IMR-90 (cell line): ENCODE data around the gene PPP1R9A. TPM values are rescaled to one million over a fixed set of nuclear protein-coding genes. Genes with fewer than 3 reads are reported as not detected.

Source experiments
- ATAC-seq: fragments of 200-7000 bp; cut with Tn5 transposase; 2 replicates; pipeline ENCODE4 v1.9.1; 2020; ENCODE audit warnings: low read depth, mild to moderate bottlenecking, moderate library complexity
- BruUV-seq: library from RNA; stranded (reverse); fragments of 400-500 nt; replicated peaks from 2 replicates; lab custom pipeline; 2021; lab: Mats Ljungman, UMichigan
- CTCF ChIA-PET: fragments of 300-600 bp; formaldehyde crosslinking; extraction: SDS; loops from one replicate; lab custom pipeline; 2021; ENCODE audit warnings: antibody characterized with exemption; lab: Yijun Ruan, JAX
- POLR2A ChIA-PET: fragments of 300-600 bp; sonication (Branson Sonifier 250); formaldehyde crosslinking; loops from one replicate; lab custom pipeline; 2022; ENCODE audit warnings: antibody characterized with exemption; ENCODE audit not compliant: unreplicated experiment; lab: Charles Lee
- DNase-seq: peaks from one replicate; pipeline ENCODE4 v3.0.0; 2013
- H2AFZ ChIP-seq: replicated peaks from 2 replicates; pipeline ENCODE3; 2013; ENCODE audit warnings: low read length, mild to moderate bottlenecking; ENCODE audit not compliant: poor library complexity
- H2AK5ac ChIP-seq: 2 replicates; pipeline ENCODE4 v1.6.1; 2013; ENCODE audit warnings: low read depth, low read length, inconsistent platforms
- H2AK9ac ChIP-seq: replicated peaks from 2 replicates; pipeline ENCODE3; 2013; ENCODE audit warnings: mild to moderate bottlenecking, low read depth, low read length, moderate library complexity; ENCODE audit not compliant: poor library complexity
- H2BK120ac ChIP-seq: 2 replicates; pipeline ENCODE4 v1.6.1; 2013; ENCODE audit warnings: low read depth, low read length, inconsistent platforms
- H2BK15ac ChIP-seq: 3 replicates; pipeline ENCODE4 v1.6.1; 2013; ENCODE audit warnings: low read depth, low read length, inconsistent platforms
- H2BK20ac ChIP-seq: 2 replicates; pipeline ENCODE4 v1.6.1; 2013; ENCODE audit warnings: low read depth, mild to moderate bottlenecking, inconsistent platforms, low read length, moderate library complexity
- H2BK5ac ChIP-seq: 2 replicates; pipeline ENCODE4 v1.6.1; 2013; ENCODE audit warnings: mild to moderate bottlenecking, low read depth, low read length, inconsistent platforms; ENCODE audit not compliant: poor library complexity, severe bottlenecking
- H3K14ac ChIP-seq: replicated peaks from 2 replicates; pipeline ENCODE4 v1.6.1; 2013; ENCODE audit warnings: low read depth, low read length, inconsistent platforms
- H3K18ac ChIP-seq: 2 replicates; pipeline ENCODE4 v1.6.1; 2013; ENCODE audit warnings: low read depth, low read length, control low read depth
- H3K23ac ChIP-seq: 2 replicates; pipeline ENCODE4 v1.6.1; 2013; ENCODE audit warnings: low read depth, low read length, inconsistent platforms
- H3K27ac ChIP-seq: 2 replicates; pipeline ENCODE4 v1.5.1; 2013; ENCODE audit warnings: mild to moderate bottlenecking, control low read depth, low read length; ENCODE audit not compliant: insufficient read depth
- H3K27me3 ChIP-seq: 2 replicates; pipeline ENCODE4 v1.6.1; 2013; ENCODE audit warnings: low read length; ENCODE audit not compliant: control insufficient read depth, insufficient read depth
- H3K36me3 ChIP-seq: 2 replicates; pipeline ENCODE4 v1.6.1; 2013; ENCODE audit warnings: low read length, mixed read lengths; ENCODE audit not compliant: control insufficient read depth, insufficient read depth
- H3K4ac ChIP-seq: 2 replicates; pipeline ENCODE4 v1.6.1; 2013; ENCODE audit warnings: low read depth, low read length, inconsistent platforms
- H3K4me1 ChIP-seq: 2 replicates; pipeline ENCODE4 v1.6.1; 2013; ENCODE audit warnings: low read length, mixed read lengths; ENCODE audit not compliant: control insufficient read depth, insufficient read depth
- H3K4me2 ChIP-seq: 2 replicates; pipeline ENCODE4 v1.6.1; 2013; ENCODE audit warnings: low read depth, mild to moderate bottlenecking, control low read depth, low read length, moderate library complexity
- H3K4me3 ChIP-seq: 2 replicates; pipeline ENCODE4 v1.5.1; 2013; ENCODE audit warnings: low read depth, mild to moderate bottlenecking, control low read depth, low read length, moderate library complexity; ENCODE audit not compliant: insufficient read depth
- H3K56ac ChIP-seq: 2 replicates; pipeline ENCODE4 v1.6.1; 2013; ENCODE audit warnings: low read length, inconsistent platforms; ENCODE audit not compliant: insufficient read depth; ENCODE audit errors: extremely low read depth
- H3K79me1 ChIP-seq, 2 experiments: 2 replicates each; pipeline ENCODE4 v1.6.1; 2013; ENCODE audit warnings: low read length in 2 of 2, inconsistent platforms in 1 of 2, low read depth in 1 of 2
- H3K9ac ChIP-seq: 2 replicates; pipeline ENCODE4 v1.6.1; 2013; ENCODE audit warnings: low read depth, low read length, control low read depth
- H3K9me1 ChIP-seq: 2 replicates; pipeline ENCODE4 v1.6.1; 2013; ENCODE audit warnings: low read length, inconsistent platforms; ENCODE audit not compliant: insufficient read depth
- H3K9me3 ChIP-seq: 2 replicates; pipeline ENCODE4 v1.6.1; 2013; ENCODE audit warnings: low read length; ENCODE audit not compliant: control insufficient read depth, insufficient read depth
- H4K20me1 ChIP-seq: 2 replicates; pipeline ENCODE4 v1.6.1; 2013; ENCODE audit warnings: low read length, inconsistent platforms; ENCODE audit not compliant: insufficient read depth
- H4K5ac ChIP-seq: 2 replicates; pipeline ENCODE4 v1.6.1; 2013; ENCODE audit warnings: mild to moderate bottlenecking, low read depth, low read length, control low read depth
- H4K8ac ChIP-seq, 2 experiments: 2 replicates each; pipeline ENCODE4 v1.6.1; 2013; ENCODE audit warnings: low read depth in 2 of 2, low read length in 2 of 2, control low read depth in 1 of 2, inconsistent platforms in 1 of 2
- H4K91ac ChIP-seq: 2 replicates; pipeline ENCODE4 v1.6.1; 2013; ENCODE audit warnings: low read depth, low read length, inconsistent platforms; ENCODE audit not compliant: insufficient read depth
- BHLHE40 ChIP-seq: fragments of 150-350 bp; IDR thresholded peaks from 2 replicates; pipeline ENCODE4 v1.6.1; 2016; ENCODE audit warnings: mild to moderate bottlenecking, low read depth, low read length
- CEBPB ChIP-seq: IDR thresholded peaks from 2 replicates; pipeline ENCODE4 v1.6.1; 2012; ENCODE audit warnings: low read depth, low read length, improper control_type of control experiment
- CHD1 ChIP-seq: IDR thresholded peaks from 2 replicates; pipeline ENCODE4 v1.6.1; 2012; ENCODE audit warnings: low read depth, low read length, improper control_type of control experiment
- FOS ChIP-seq: fragments of 150-350 bp; IDR thresholded peaks from 2 replicates; pipeline ENCODE4 v1.6.1; 2016; ENCODE audit warnings: low read depth, low read length
- MAFK ChIP-seq: IDR thresholded peaks from 2 replicates; pipeline ENCODE4 v1.6.1; 2012; ENCODE audit warnings: low read depth, low read length, improper control_type of control experiment
- MAZ ChIP-seq: IDR thresholded peaks from 2 replicates; pipeline ENCODE4 v1.6.1; 2012; ENCODE audit warnings: low read depth, mild to moderate bottlenecking, low read length, improper control_type of control experiment, moderate library complexity, borderline replicate concordance
- MXI1 ChIP-seq: IDR thresholded peaks from 2 replicates; pipeline ENCODE4 v1.6.1; 2012; ENCODE audit warnings: low read depth, mild to moderate bottlenecking, low read length, moderate library complexity, borderline replicate concordance
- POLR2A ChIP-seq: IDR thresholded peaks from 2 replicates; pipeline ENCODE4 v1.6.1; 2012; ENCODE audit warnings: mild to moderate bottlenecking, low read depth, low read length
- RCOR1 ChIP-seq: IDR thresholded peaks from 2 replicates; pipeline ENCODE4 v1.6.1; 2012; ENCODE audit warnings: mild to moderate bottlenecking, low read length, improper control_type of control experiment; ENCODE audit not compliant: insufficient replicate concordance
- RFX5 ChIP-seq: IDR thresholded peaks from 2 replicates; pipeline ENCODE4 v1.8.0; 2012; ENCODE audit warnings: low read depth, mild to moderate bottlenecking, low read length, moderate library complexity
- WGBS, 2 experiments: methylation state at CpG; one replicate each; pipeline versions ENCODE4 v1.1.5 to v1.1.7; 2013; ENCODE audit warnings: missing lambda C conversion rate in 2 of 2; ENCODE audit not compliant: insufficient read length in 1 of 2; ENCODE audit errors: extremely low coverage in 2 of 2; 5-methylcytosine and 5-hydroxymethylcytosine counted together
- dilution Hi-C: fragments of 300-500 bp; cut with HindIII; formaldehyde crosslinking; loops from one replicate; pipeline ENCODE4 v1.14.3; 2018; ENCODE audit warnings: low sequenced_read_pairs; ENCODE audit not compliant: unreplicated experiment
- in situ Hi-C: fragments of 300-500 bp; cut with MboI; formaldehyde crosslinking; loops from 3 replicates; pipeline ENCODE4 v1.14.3; 2019; ENCODE audit warnings: low sequenced_read_pairs, inconsistent platforms, mixed read lengths
- intact Hi-C: fragments of 100-400 bp; cut with micrococcal nuclease; formaldehyde crosslinking; loops from 2 replicates; pipeline ENCODE4 v1.10.0; 2022
- polyA plus RNA-seq, 3 experiments: library from polyadenylated mRNA; depleted of rRNA; stranded (reverse); fragments of >200 nt; gene quantifications; 2 replicates each; pipeline ENCODE4 v1.2.3, GENCODE V29; 2012; ENCODE audit warnings: low replicate concordance in 1 of 3
- total RNA-seq: library from RNA; depleted of rRNA; stranded (reverse); fragments of >200 nt; gene quantifications from 2 replicates; pipeline ENCODE4 v1.2.3, GENCODE V29; 2012

PPP1R9A gene
- total and polyA plus RNA-seq, 2 of the 4 experiments (the other 2 are of a cell fraction) = not detected

GRCh38 chr7:94933256-94933990, 26.0 kb downstream of the PPP1R9A start:
- Histone ChIP-seq H3K9me3 (no peaks in the 10 kb centered on the region), H4K8ac (no peak overlapping the region), H2BK15ac (no peak overlapping the region), H2AFZ (no peak overlapping the region), H3K36me3 (no peaks in the 10 kb centered on the region), H4K91ac (no peak overlapping the region), H2BK5ac (no peak overlapping the region), H3K23ac (no peak overlapping the region), H3K4me2 (no peak overlapping the region), H3K4ac (no peak overlapping the region), H3K27ac (no peak overlapping the region), H3K18ac (no peak overlapping the region), H2AK5ac (no peak overlapping the region), H3K56ac (no peak overlapping the region), H3K4me3 (no peak overlapping the region), H3K79me1 (no peaks in the 10 kb centered on the region), H3K14ac (no peak overlapping the region), H3K9ac (no peak overlapping the region), H2BK120ac (no peak overlapping the region), H3K4me1 (no peaks in the 10 kb centered on the region), H4K5ac (no peak overlapping the region), H2AK9ac (no peak overlapping the region), H3K9me1 (no peaks in the 10 kb centered on the region), H4K20me1 (no peaks in the 10 kb centered on the region), H2BK20ac (no peak overlapping the region), H3K27me3 (no peaks in the 10 kb centered on the region)
- no peak for TF ChIP-seq MXI1
- no peak for TF ChIP-seq CHD1
- TF ChIP-seq BHLHE40 = no peak
- TF ChIP-seq MAFK = no peak
- TF ChIP-seq CEBPB = no peak
- TF ChIP-seq MAZ = no peak
- no peak for TF ChIP-seq POLR2A
- TF ChIP-seq FOS = no peak
- no peak for TF ChIP-seq RFX5
- TF ChIP-seq RCOR1 = no peak
- in situ Hi-C loops (no loop called here), intact Hi-C loops (no loop called here), dilution Hi-C loops (no loop called here)
- POLR2A ChIA-PET = no interaction called here
- ATAC-seq = no peak
- WGBS, 2 experiments = no CpG with 5 or more reads among the region's 3 CpGs
- BruUV-seq = no TSS peak
- CTCF ChIA-PET = interaction anchor here (0.7 kb wide), 1 partner anchor 97 kb away, joined by 6 read pairs; no protein-coding TSS in a partner anchor
- no peak for DNase-seq
